GM12878 (cell line): ENCODE data around the gene CPLANE2. TPM values are rescaled to one million over a fixed set of nuclear protein-coding genes. Genes with fewer than 3 reads are reported as not detected.

ENCODE experiments used
- BRCA1 ChIP-seq: IDR thresholded peaks from 2 replicates; pipeline ENCODE4 v1.6.1; 2011; ENCODE audit warnings: low read depth, low read length, improper control_type of control experiment
- FOXM1 ChIP-seq: IDR thresholded peaks from 2 replicates; pipeline ENCODE4 v1.6.1; 2012; ENCODE audit warnings: low read depth, mild to moderate bottlenecking, inconsistent platforms, low read length, moderate library complexity
- MEF2A ChIP-seq: IDR thresholded peaks from 2 replicates; pipeline ENCODE4 v1.6.1; 2011; ENCODE audit warnings: low read depth, mild to moderate bottlenecking, low read length, moderate library complexity; ENCODE audit not compliant: insufficient read depth
- polyA plus RNA-seq, 11 experiments: library from polyadenylated mRNA; depleted of rRNA in 4 of 11; unstranded in 6 of 11; stranded (reverse) in 5 of 11; fragments of >200 nt; fragmentation: Nextera tagmentation in 4 of 11; fragmentation: Illumina TruSeq in 1 of 11; extraction: Ambion mirVana in 4 of 11; extraction: Trizol in 1 of 11; gene quantifications; 1 replicate in 1 of 11; 2 replicates in 10 of 11; pipeline versions ENCODE4 v1.2.1 to v1.2.3, GENCODE V29; 2011 to 2016; ENCODE audit warnings: inconsistent platforms in 2 of 11, missing spikeins in 2 of 11, low read depth in 1 of 11
- small RNA-seq: library from RNA; depleted of rRNA; stranded (forward); fragments of <200 nt; gene quantifications from one replicate; pipeline ENCODE3, GENCODE V24; 2014
- total RNA-seq, 4 experiments: library from RNA; depleted of rRNA in 3 of 4; stranded (reverse); fragments of >200 nt in 3 of 4; fragmentation: Illumina TruSeq in 1 of 4; extraction: Trizol in 1 of 4; gene quantifications; 2 replicates each; pipeline versions ENCODE4 v1.2.1 to v1.2.3, GENCODE V29; 2013 to 2021
- TF ChIP-seq, protein P1 (sequence below): fragments of 450-650 bp; conservative IDR thresholded peaks from 2 replicates; pipeline ENCODE4 v1.6.1; 2017; ENCODE audit warnings: mild to moderate bottlenecking, moderate library complexity
- TF ChIP-seq, protein P2 (sequence below): IDR thresholded peaks from 2 replicates; pipeline ENCODE4 v1.6.1; 2011; ENCODE audit warnings: low read depth, low read length, improper control_type of control experiment, borderline replicate concordance

CPLANE2 gene
- total and polyA plus RNA-seq, 10 of the 15 experiments (the other 5 are each of a cell fraction or from before 2014, with no cell fraction given): 0.09 to 4.5 (median 2.3) TPM; not detected in 1

DNA sequence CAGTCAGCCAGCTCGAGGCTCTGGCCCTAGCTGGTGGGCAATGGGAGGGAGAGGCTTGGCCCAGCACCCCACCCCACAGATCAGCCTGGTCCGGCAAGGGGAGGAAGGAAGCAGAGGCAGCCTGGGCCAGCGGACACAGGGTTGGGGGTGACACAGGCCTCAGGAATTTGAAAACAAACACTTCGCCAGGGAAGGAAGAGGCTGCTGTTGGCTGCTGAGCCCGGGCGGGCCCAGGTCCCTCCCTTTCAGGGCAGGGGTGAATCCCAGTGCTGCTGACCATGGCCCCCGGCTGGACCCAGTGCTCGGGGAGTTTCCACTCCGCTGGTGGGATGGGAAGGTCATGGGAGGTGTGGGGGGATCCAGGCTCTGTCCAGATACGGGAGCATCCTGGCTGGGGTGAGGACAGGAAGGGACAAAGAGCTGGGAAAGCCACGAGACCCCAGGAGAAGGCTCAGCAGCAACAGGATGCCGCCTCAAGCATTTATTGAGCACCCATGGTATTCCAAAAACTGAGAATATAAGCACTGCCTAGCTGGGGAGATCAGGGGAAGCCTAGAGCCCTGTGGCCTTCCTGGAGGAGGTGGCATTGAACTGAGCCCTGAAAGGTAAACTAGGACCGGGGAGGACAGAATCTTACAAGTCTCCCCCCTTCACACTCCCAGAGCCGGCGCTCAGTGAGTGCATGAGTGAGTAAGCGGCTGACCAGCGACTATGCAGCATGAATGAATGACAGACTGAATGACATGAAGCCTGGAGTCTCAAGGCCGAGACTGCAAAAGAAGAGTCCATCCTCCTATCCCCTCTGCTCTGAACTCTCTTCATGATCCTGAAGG lies 54.9 kb downstream of the CPLANE2 start (continued):
- TF ChIP-seq, protein P1, sequence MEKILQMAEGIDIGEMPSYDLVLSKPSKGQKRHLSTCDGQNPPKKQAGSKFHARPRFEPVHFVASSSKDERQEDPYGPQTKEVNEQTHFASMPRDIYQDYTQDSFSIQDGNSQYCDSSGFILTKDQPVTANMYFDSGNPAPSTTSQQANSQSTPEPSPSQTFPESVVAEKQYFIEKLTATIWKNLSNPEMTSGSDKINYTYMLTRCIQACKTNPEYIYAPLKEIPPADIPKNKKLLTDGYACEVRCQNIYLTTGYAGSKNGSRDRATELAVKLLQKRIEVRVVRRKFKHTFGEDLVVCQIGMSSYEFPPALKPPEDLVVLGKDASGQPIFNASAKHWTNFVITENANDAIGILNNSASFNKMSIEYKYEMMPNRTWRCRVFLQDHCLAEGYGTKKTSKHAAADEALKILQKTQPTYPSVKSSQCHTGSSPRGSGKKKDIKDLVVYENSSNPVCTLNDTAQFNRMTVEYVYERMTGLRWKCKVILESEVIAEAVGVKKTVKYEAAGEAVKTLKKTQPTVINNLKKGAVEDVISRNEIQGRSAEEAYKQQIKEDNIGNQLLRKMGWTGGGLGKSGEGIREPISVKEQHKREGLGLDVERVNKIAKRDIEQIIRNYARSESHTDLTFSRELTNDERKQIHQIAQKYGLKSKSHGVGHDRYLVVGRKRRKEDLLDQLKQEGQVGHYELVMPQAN: no peak
- TF ChIP-seq FOXM1 (no peak), MEF2A (no peak), BRCA1 (no peak)
- TF ChIP-seq, protein P2, sequence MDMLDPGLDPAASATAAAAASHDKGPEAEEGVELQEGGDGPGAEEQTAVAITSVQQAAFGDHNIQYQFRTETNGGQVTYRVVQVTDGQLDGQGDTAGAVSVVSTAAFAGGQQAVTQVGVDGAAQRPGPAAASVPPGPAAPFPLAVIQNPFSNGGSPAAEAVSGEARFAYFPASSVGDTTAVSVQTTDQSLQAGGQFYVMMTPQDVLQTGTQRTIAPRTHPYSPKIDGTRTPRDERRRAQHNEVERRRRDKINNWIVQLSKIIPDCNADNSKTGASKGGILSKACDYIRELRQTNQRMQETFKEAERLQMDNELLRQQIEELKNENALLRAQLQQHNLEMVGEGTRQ: no peak

Small RNA genes within 50 kb of the gene (small RNA-seq; reads per million reads assigned to genes)
- gene MT1XP1: not detected

Other genes starting within 250 kb of the CPLANE2 start
Only the 7 nearest of the 11 such genes appear.
- not detected in 2 replicates for gene CLCNKB, start 193.4 kb downstream of the CPLANE2 start, total RNA-seq (2014; rRNA removed)
- gene CLCNKB, start 193.4 kb downstream of the CPLANE2 start, total RNA-seq (2014; rRNA removed; fragmentation: Illumina TruSeq; extraction: Trizol): not detected in 2 replicates
- gene CLCNKB, start 193.4 kb downstream of the CPLANE2 start, total RNA-seq (2021): not detected in 2 replicates
- gene CLCNKB, start 193.4 kb downstream of the CPLANE2 start, polyA plus RNA-seq (2011; rRNA removed): not detected in 2 replicates
- gene CLCNKB, start 193.4 kb downstream of the CPLANE2 start, polyA plus RNA-seq (2014; fragmentation: Illumina TruSeq; extraction: Trizol): not detected in 2 replicates
- under 1 TPM in 1 of 2 experiments, not detected in 1; 0.05 TPM for gene CLCNKB, start 193.4 kb downstream of the CPLANE2 start, polyA plus RNA-seq (2014; fragmentation: Nextera tagmentation; extraction: Ambion mirVana)
- not detected in 2 replicates for gene CLCNKB, start 193.4 kb downstream of the CPLANE2 start, polyA plus RNA-seq (2014; rRNA removed)
- not detected for gene CLCNKB, start 193.4 kb downstream of the CPLANE2 start, polyA plus RNA-seq (2016; fragmentation: Nextera tagmentation; extraction: Ambion mirVana)
- not detected in 2 replicates for gene FAM131C, start 163.5 kb downstream of the CPLANE2 start, total RNA-seq (2014; rRNA removed)
- gene FAM131C, start 163.5 kb downstream of the CPLANE2 start, total RNA-seq (2014; rRNA removed; fragmentation: Illumina TruSeq; extraction: Trizol): not detected in 2 replicates
- not detected in 2 replicates for gene FAM131C, start 163.5 kb downstream of the CPLANE2 start, total RNA-seq (2021)
- not detected in 2 replicates for gene FAM131C, start 163.5 kb downstream of the CPLANE2 start, polyA plus RNA-seq (2011; rRNA removed)
- gene FAM131C, start 163.5 kb downstream of the CPLANE2 start, polyA plus RNA-seq (2014; fragmentation: Illumina TruSeq; extraction: Trizol): 0.03 TPM in 1 of 2 replicates, not detected in the other
- gene FAM131C, start 163.5 kb downstream of the CPLANE2 start, polyA plus RNA-seq (2014; fragmentation: Nextera tagmentation; extraction: Ambion mirVana): not detected
- not detected in 2 replicates for gene FAM131C, start 163.5 kb downstream of the CPLANE2 start, polyA plus RNA-seq (2014; rRNA removed)
- not detected for gene FAM131C, start 163.5 kb downstream of the CPLANE2 start, polyA plus RNA-seq (2016; fragmentation: Nextera tagmentation; extraction: Ambion mirVana)
- 0.16 and 0.28 TPM in 2 replicates for gene EPHA2, start 81.1 kb downstream of the CPLANE2 start, total RNA-seq (2014; rRNA removed)
- 0.05 and 0.09 TPM in 2 replicates for gene EPHA2, start 81.1 kb downstream of the CPLANE2 start, total RNA-seq (2014; rRNA removed; fragmentation: Illumina TruSeq; extraction: Trizol)
- 0.32 and 0.51 TPM in 2 replicates for gene EPHA2, start 81.1 kb downstream of the CPLANE2 start, total RNA-seq (2021)
- 0.06 and 0.27 TPM in 2 replicates for gene EPHA2, start 81.1 kb downstream of the CPLANE2 start, polyA plus RNA-seq (2011; rRNA removed)
- gene EPHA2, start 81.1 kb downstream of the CPLANE2 start, polyA plus RNA-seq (2014; fragmentation: Illumina TruSeq; extraction: Trizol): 0.12 and 0.24 TPM in 2 replicates
- gene EPHA2, start 81.1 kb downstream of the CPLANE2 start, polyA plus RNA-seq (2014; fragmentation: Nextera tagmentation; extraction: Ambion mirVana): not detected
- gene EPHA2, start 81.1 kb downstream of the CPLANE2 start, polyA plus RNA-seq (2014; rRNA removed): 0.04 and 0.16 TPM in 2 replicates
- gene EPHA2, start 81.1 kb downstream of the CPLANE2 start, polyA plus RNA-seq (2016; fragmentation: Nextera tagmentation; extraction: Ambion mirVana): under 1 TPM; 0.19 to 0.37 TPM
- gene ARHGEF19, start 24.5 kb downstream of the CPLANE2 start, total RNA-seq (2014; rRNA removed): 0.49 and 0.56 TPM in 2 replicates
- gene ARHGEF19, start 24.5 kb downstream of the CPLANE2 start, total RNA-seq (2014; rRNA removed; fragmentation: Illumina TruSeq; extraction: Trizol): 0.40 and 0.60 TPM in 2 replicates
- gene ARHGEF19, start 24.5 kb downstream of the CPLANE2 start, total RNA-seq (2021): 2.0 and 2.5 TPM in 2 replicates
- 1.2 and 1.6 TPM in 2 replicates for gene ARHGEF19, start 24.5 kb downstream of the CPLANE2 start, polyA plus RNA-seq (2011; rRNA removed)
- 0.22 and 0.38 TPM in 2 replicates for gene ARHGEF19, start 24.5 kb downstream of the CPLANE2 start, polyA plus RNA-seq (2014; fragmentation: Illumina TruSeq; extraction: Trizol)
- gene ARHGEF19, start 24.5 kb downstream of the CPLANE2 start, polyA plus RNA-seq (2014; fragmentation: Nextera tagmentation; extraction: Ambion mirVana): under 1 TPM in 1 of 2 experiments, not detected in 1; 0.15 TPM
- gene ARHGEF19, start 24.5 kb downstream of the CPLANE2 start, polyA plus RNA-seq (2014; rRNA removed): 2.2 and 2.9 TPM in 2 replicates
- 1 to 10 TPM in 1 of 2 experiments, under 1 TPM in 1; 0.67 to 1.2 TPM for gene ARHGEF19, start 24.5 kb downstream of the CPLANE2 start, polyA plus RNA-seq (2016; fragmentation: Nextera tagmentation; extraction: Ambion mirVana)
- 11.6 and 13.2 TPM in 2 replicates for gene FBXO42, start 115.3 kb upstream of the CPLANE2 start, total RNA-seq (2014; rRNA removed)
- 9.9 and 10.5 TPM in 2 replicates for gene FBXO42, start 115.3 kb upstream of the CPLANE2 start, total RNA-seq (2014; rRNA removed; fragmentation: Illumina TruSeq; extraction: Trizol)
- 13.2 and 15.5 TPM in 2 replicates for gene FBXO42, start 115.3 kb upstream of the CPLANE2 start, total RNA-seq (2021)
- gene FBXO42, start 115.3 kb upstream of the CPLANE2 start, polyA plus RNA-seq (2011; rRNA removed): 16.1 and 23.8 TPM in 2 replicates
- gene FBXO42, start 115.3 kb upstream of the CPLANE2 start, polyA plus RNA-seq (2014; fragmentation: Illumina TruSeq; extraction: Trizol): 10.2 and 15.0 TPM in 2 replicates
- gene FBXO42, start 115.3 kb upstream of the CPLANE2 start, polyA plus RNA-seq (2014; fragmentation: Nextera tagmentation; extraction: Ambion mirVana): 1 to 10 TPM; 6.1 to 6.2 TPM
- 16.8 and 17.0 TPM in 2 replicates for gene FBXO42, start 115.3 kb upstream of the CPLANE2 start, polyA plus RNA-seq (2014; rRNA removed)
- gene FBXO42, start 115.3 kb upstream of the CPLANE2 start, polyA plus RNA-seq (2016; fragmentation: Nextera tagmentation; extraction: Ambion mirVana): 10 to 100 TPM; 16.8 to 19.0 TPM
- gene SZRD1, start 130.1 kb upstream of the CPLANE2 start, total RNA-seq (2014; rRNA removed): 110 and 114 TPM in 2 replicates
- gene SZRD1, start 130.1 kb upstream of the CPLANE2 start, total RNA-seq (2014; rRNA removed; fragmentation: Illumina TruSeq; extraction: Trizol): 95.7 and 99.0 TPM in 2 replicates
- gene SZRD1, start 130.1 kb upstream of the CPLANE2 start, total RNA-seq (2021): 207 and 213 TPM in 2 replicates
- gene SZRD1, start 130.1 kb upstream of the CPLANE2 start, polyA plus RNA-seq (2011; rRNA removed): 93.8 and 132 TPM in 2 replicates
- 77.8 and 158 TPM in 2 replicates for gene SZRD1, start 130.1 kb upstream of the CPLANE2 start, polyA plus RNA-seq (2014; fragmentation: Illumina TruSeq; extraction: Trizol)
- 10 to 100 TPM in 1 of 2 experiments, 1 to 10 TPM in 1; 5.6 to 14.7 TPM for gene SZRD1, start 130.1 kb upstream of the CPLANE2 start, polyA plus RNA-seq (2014; fragmentation: Nextera tagmentation; extraction: Ambion mirVana)
- gene SZRD1, start 130.1 kb upstream of the CPLANE2 start, polyA plus RNA-seq (2014; rRNA removed): 157 and 182 TPM in 2 replicates
- gene SZRD1, start 130.1 kb upstream of the CPLANE2 start, polyA plus RNA-seq (2016; fragmentation: Nextera tagmentation; extraction: Ambion mirVana): 100 to 1,000 TPM; 106 to 113 TPM
- gene SPATA21, start 200.2 kb upstream of the CPLANE2 start, total RNA-seq (2014; rRNA removed): 0.28 and 0.33 TPM in 2 replicates
- gene SPATA21, start 200.2 kb upstream of the CPLANE2 start, total RNA-seq (2014; rRNA removed; fragmentation: Illumina TruSeq; extraction: Trizol): not detected in 2 replicates
- gene SPATA21, start 200.2 kb upstream of the CPLANE2 start, total RNA-seq (2021): 0.05 TPM in 2 replicates
- 0.14 and 0.57 TPM in 2 replicates for gene SPATA21, start 200.2 kb upstream of the CPLANE2 start, polyA plus RNA-seq (2011; rRNA removed)
- gene SPATA21, start 200.2 kb upstream of the CPLANE2 start, polyA plus RNA-seq (2014; fragmentation: Illumina TruSeq; extraction: Trizol): 0.09 and 0.33 TPM in 2 replicates
- 1 to 10 TPM in 1 of 2 experiments, under 1 TPM in 1; 0.24 to 1.1 TPM for gene SPATA21, start 200.2 kb upstream of the CPLANE2 start, polyA plus RNA-seq (2014; fragmentation: Nextera tagmentation; extraction: Ambion mirVana)
- 0.03 and 0.09 TPM in 2 replicates for gene SPATA21, start 200.2 kb upstream of the CPLANE2 start, polyA plus RNA-seq (2014; rRNA removed)
- under 1 TPM; 0.19 to 0.60 TPM for gene SPATA21, start 200.2 kb upstream of the CPLANE2 start, polyA plus RNA-seq (2016; fragmentation: Nextera tagmentation; extraction: Ambion mirVana)